HCT116 (cell line): ENCODE measurements around the gene PIMREG. TPM values are rescaled to one million over a fixed set of nuclear protein-coding genes. Genes with fewer than 3 reads are reported as not detected.

Experiments used
- ATAC-seq: fragments of 200-7000 bp; cut with Tn5 transposase; 2 replicates; pipeline ENCODE4 v1.9.1; 2020; ENCODE audit warnings: mild to moderate bottlenecking, moderate library complexity
- BruUV-seq: library from RNA; stranded (reverse); fragments of 400-500 nt; replicated peaks from 2 replicates; lab custom pipeline; 2021; lab: Mats Ljungman, UMichigan
- CTCF ChIA-PET: fragments of 300-600 bp; sonication (Branson Sonifier 250); formaldehyde crosslinking; loops from one replicate; lab custom pipeline; 2021; ENCODE audit warnings: antibody characterized with exemption; lab: Charles Lee
- POLR2A ChIA-PET: fragments of 300-600, 350-600 bp; sonication (Branson Sonifier 250); formaldehyde crosslinking; loops from one replicate; lab custom pipeline; 2021; ENCODE audit warnings: antibody characterized with exemption; lab: Charles Lee
- RAD21 ChIA-PET, 2 experiments: fragments of 300-600 bp; sonication (Branson Sonifier 250); formaldehyde crosslinking; loops; one replicate each; lab custom pipeline; 2023; ENCODE audit warnings: low total read pairs in 2 of 2; ENCODE audit not compliant: uncharacterized antibody in 2 of 2, unreplicated experiment in 2 of 2, low non-redundant PET in 1 of 2; lab: Charles Lee
- DNase-seq: peaks from one replicate; pipeline ENCODE4 v3.0.0-alpha.2; 2010; ENCODE audit warnings: low read depth, low spot score
- H2AFZ ChIP-seq: fragments of 200-600 bp; shearing (Covaris generic), sonication (generic); 2 replicates; pipeline ENCODE4 v1.6.1; 2017; ENCODE audit warnings: low read depth, mixed run types, mixed read lengths, antibody characterized with exemption, low read length; ENCODE audit not compliant: poor library complexity, severe bottlenecking
- H3K27ac ChIP-seq: 2 replicates; pipeline ENCODE4 v1.5.1; 2012; ENCODE audit warnings: low read depth, low read length
- H3K27me3 ChIP-seq: fragments of 200-600 bp; sonication (generic); 2 replicates; pipeline ENCODE4 v1.6.1; 2016; ENCODE audit warnings: mixed run types, low read length, mixed read lengths; ENCODE audit not compliant: insufficient read depth
- H3K36me3 ChIP-seq, 2 experiments: fragments of 200-500 bp in 1 of 2; fragments of 200-600 bp in 1 of 2; sonication (Bioruptor generic) in 1 of 2; sonication (generic) in 1 of 2; 2 replicates each; pipeline versions ENCODE4 v1.5.1 to v1.6.1; 2014 to 2016; ENCODE audit warnings: low read length in 2 of 2, inconsistent platforms in 1 of 2, mixed read lengths in 1 of 2, mixed run types in 1 of 2; ENCODE audit not compliant: insufficient read depth in 2 of 2, control insufficient read depth in 1 of 2
- H3K4me1 ChIP-seq, 2 experiments: fragments of 200-600 bp in 1 of 2; sonication (generic) in 1 of 2; 2 replicates each; pipeline versions ENCODE4 v1.5.1 to v1.6.1; 2012 to 2017; ENCODE audit warnings: low read length in 2 of 2, inconsistent platforms in 1 of 2, mild to moderate bottlenecking in 1 of 2, mixed read lengths in 1 of 2, mixed run types in 1 of 2, moderate library complexity in 1 of 2; ENCODE audit not compliant: insufficient read depth in 2 of 2, control insufficient read depth in 1 of 2
- H3K4me2 ChIP-seq: fragments of 200-600 bp; sonication (generic); 2 replicates; pipeline ENCODE4 v1.6.1; 2017; ENCODE audit warnings: mixed run types, low read length, mixed read lengths
- H3K4me3 ChIP-seq, 2 experiments: fragments of 200-600 bp in 1 of 2; sonication (generic) in 1 of 2; replicated peaks in 1 of 2; 2 replicates each; pipeline ENCODE4 v1.5.1; 2011 to 2016; ENCODE audit warnings: low read length in 2 of 2, control low read depth in 1 of 2, low read depth in 1 of 2, mild to moderate bottlenecking in 1 of 2, mixed read lengths in 1 of 2, mixed run types in 1 of 2
- H3K79me2 ChIP-seq: fragments of 200-600 bp; sonication (generic); 2 replicates; pipeline ENCODE4 v1.6.1; 2017; ENCODE audit warnings: mild to moderate bottlenecking, mixed run types, low read length, moderate library complexity, mixed read lengths; ENCODE audit not compliant: insufficient read depth
- H3K9ac ChIP-seq: fragments of 200-600 bp; sonication (generic); 2 replicates; pipeline ENCODE4 v1.6.1; 2016; ENCODE audit warnings: low read length, mixed read lengths
- H3K9me2 ChIP-seq: fragments of 200-600 bp; sonication (generic), shearing (Covaris generic); 2 replicates; pipeline ENCODE4 v1.6.1; 2017; ENCODE audit warnings: mixed run types, mild to moderate bottlenecking, moderate library complexity; ENCODE audit not compliant: insufficient read depth
- H3K9me3 ChIP-seq, 2 experiments: fragments of 200-500 bp in 1 of 2; fragments of 200-600 bp in 1 of 2; sonication (Bioruptor generic) in 1 of 2; sonication (generic) in 1 of 2; 2 replicates each; pipeline ENCODE4 v1.6.1; 2014 to 2017; ENCODE audit warnings: low read length in 2 of 2, mixed read lengths in 2 of 2, inconsistent platforms in 1 of 2, low read depth in 1 of 2, mild to moderate bottlenecking in 1 of 2, mixed run types in 1 of 2, moderate library complexity in 1 of 2; ENCODE audit not compliant: control insufficient read depth in 1 of 2, insufficient read depth in 1 of 2
- H4K20me1 ChIP-seq: fragments of 200-600 bp; sonication (generic), shearing (Covaris generic); 2 replicates; pipeline ENCODE4 v1.6.1; 2017; ENCODE audit warnings: mixed run types, mild to moderate bottlenecking, moderate library complexity; ENCODE audit not compliant: insufficient read depth
- CBX3 ChIP-seq: IDR thresholded peaks from 2 replicates; pipeline ENCODE4 v1.6.1; 2012; ENCODE audit warnings: low read depth
- EZH2 ChIP-seq: fragments of 200-600 bp; sonication (generic); IDR thresholded peaks from 2 replicates; pipeline ENCODE4 v1.6.1; 2017; ENCODE audit warnings: antibody characterized with exemption, mixed run types
- POLR2AphosphoS5 ChIP-seq: IDR thresholded peaks from 2 replicates; pipeline ENCODE4 v1.6.1; 2011; ENCODE audit warnings: mild to moderate bottlenecking, low read depth, low read length, moderate library complexity
- RAD21 ChIP-seq: IDR thresholded peaks from 2 replicates; pipeline ENCODE4 v1.6.1; 2012; ENCODE audit warnings: low read depth, mild to moderate bottlenecking
- SIN3A ChIP-seq: IDR thresholded peaks from 2 replicates; pipeline ENCODE4 v1.6.1; 2012; ENCODE audit warnings: low read depth
- intact Hi-C: fragments of 100-400 bp; cut with micrococcal nuclease; formaldehyde crosslinking; loops from 2 replicates; pipeline ENCODE4 v1.10.0; 2022
- total RNA-seq: library from RNA; stranded (reverse); gene quantifications from one replicate; pipeline ENCODE4 v1.2.1, GENCODE V29; 2021; ENCODE audit not compliant: unreplicated experiment
- TF ChIP-seq, protein P1 (sequence below): IDR thresholded peaks from 2 replicates; pipeline ENCODE4 v1.6.1; 2011; ENCODE audit warnings: mild to moderate bottlenecking, low read length, moderate library complexity; ENCODE audit not compliant: insufficient replicate concordance; ENCODE audit errors: extremely low read depth
- TF ChIP-seq, protein P2 (sequence below): IDR thresholded peaks from 2 replicates; pipeline ENCODE4 v1.6.1; 2012; ENCODE audit warnings: low read depth
- TF ChIP-seq, protein P3 (sequence below): IDR thresholded peaks from 2 replicates; pipeline ENCODE4 v1.6.1; 2012
- TF ChIP-seq, protein P4 (sequence below): IDR thresholded peaks from 2 replicates; pipeline ENCODE4 v1.6.1; 2012

Gene PIMREG
- total RNA-seq, 1 experiment from 2014 or later: 57.0 TPM

DNA sequence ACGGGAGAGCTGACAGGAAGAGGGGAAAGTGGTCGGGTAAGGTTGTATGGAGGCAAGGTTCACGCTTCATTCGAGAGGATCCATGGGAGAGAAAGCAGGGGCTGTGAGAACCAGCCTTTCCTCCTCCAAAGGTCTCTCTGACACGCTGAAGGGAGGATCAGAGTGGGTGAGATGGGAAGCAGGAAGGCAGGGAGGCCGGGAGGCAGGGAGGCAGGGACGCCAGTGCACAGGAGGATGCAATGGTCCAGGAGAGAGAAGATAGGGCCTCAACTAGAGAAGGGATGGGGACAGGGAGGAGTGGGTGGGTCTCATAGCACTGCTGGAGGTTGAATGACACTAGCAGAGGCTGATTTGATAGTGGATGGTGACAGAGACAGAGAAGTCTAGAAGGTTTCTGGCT is 54.1 kb downstream of the PIMREG start:
- ChIA-PET POLR2A (no interaction called here), RAD21 (no interaction called here), CTCF (no interaction called here)
- TF ChIP-seq, protein P1, sequence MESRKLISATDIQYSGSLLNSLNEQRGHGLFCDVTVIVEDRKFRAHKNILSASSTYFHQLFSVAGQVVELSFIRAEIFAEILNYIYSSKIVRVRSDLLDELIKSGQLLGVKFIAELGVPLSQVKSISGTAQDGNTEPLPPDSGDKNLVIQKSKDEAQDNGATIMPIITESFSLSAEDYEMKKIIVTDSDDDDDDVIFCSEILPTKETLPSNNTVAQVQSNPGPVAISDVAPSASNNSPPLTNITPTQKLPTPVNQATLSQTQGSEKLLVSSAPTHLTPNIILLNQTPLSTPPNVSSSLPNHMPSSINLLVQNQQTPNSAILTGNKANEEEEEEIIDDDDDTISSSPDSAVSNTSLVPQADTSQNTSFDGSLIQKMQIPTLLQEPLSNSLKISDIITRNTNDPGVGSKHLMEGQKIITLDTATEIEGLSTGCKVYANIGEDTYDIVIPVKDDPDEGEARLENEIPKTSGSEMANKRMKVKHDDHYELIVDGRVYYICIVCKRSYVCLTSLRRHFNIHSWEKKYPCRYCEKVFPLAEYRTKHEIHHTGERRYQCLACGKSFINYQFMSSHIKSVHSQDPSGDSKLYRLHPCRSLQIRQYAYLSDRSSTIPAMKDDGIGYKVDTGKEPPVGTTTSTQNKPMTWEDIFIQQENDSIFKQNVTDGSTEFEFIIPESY: no peak
- TF ChIP-seq, protein P2, sequence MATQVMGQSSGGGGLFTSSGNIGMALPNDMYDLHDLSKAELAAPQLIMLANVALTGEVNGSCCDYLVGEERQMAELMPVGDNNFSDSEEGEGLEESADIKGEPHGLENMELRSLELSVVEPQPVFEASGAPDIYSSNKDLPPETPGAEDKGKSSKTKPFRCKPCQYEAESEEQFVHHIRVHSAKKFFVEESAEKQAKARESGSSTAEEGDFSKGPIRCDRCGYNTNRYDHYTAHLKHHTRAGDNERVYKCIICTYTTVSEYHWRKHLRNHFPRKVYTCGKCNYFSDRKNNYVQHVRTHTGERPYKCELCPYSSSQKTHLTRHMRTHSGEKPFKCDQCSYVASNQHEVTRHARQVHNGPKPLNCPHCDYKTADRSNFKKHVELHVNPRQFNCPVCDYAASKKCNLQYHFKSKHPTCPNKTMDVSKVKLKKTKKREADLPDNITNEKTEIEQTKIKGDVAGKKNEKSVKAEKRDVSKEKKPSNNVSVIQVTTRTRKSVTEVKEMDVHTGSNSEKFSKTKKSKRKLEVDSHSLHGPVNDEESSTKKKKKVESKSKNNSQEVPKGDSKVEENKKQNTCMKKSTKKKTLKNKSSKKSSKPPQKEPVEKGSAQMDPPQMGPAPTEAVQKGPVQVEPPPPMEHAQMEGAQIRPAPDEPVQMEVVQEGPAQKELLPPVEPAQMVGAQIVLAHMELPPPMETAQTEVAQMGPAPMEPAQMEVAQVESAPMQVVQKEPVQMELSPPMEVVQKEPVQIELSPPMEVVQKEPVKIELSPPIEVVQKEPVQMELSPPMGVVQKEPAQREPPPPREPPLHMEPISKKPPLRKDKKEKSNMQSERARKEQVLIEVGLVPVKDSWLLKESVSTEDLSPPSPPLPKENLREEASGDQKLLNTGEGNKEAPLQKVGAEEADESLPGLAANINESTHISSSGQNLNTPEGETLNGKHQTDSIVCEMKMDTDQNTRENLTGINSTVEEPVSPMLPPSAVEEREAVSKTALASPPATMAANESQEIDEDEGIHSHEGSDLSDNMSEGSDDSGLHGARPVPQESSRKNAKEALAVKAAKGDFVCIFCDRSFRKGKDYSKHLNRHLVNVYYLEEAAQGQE: no peak
- TF ChIP-seq POLR2AphosphoS5 (no peak), CBX3 (no peak), EZH2 (no peak), SIN3A (no peak), RAD21 (no peak)
- TF ChIP-seq, protein P3, sequence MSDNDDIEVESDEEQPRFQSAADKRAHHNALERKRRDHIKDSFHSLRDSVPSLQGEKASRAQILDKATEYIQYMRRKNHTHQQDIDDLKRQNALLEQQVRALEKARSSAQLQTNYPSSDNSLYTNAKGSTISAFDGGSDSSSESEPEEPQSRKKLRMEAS: no peak
- TF ChIP-seq, protein P4, sequence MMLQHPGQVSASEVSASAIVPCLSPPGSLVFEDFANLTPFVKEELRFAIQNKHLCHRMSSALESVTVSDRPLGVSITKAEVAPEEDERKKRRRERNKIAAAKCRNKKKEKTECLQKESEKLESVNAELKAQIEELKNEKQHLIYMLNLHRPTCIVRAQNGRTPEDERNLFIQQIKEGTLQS: no peak
- Histone ChIP-seq H3K27ac (no peak overlapping the region), H3K9me2 (no peaks in the 10 kb centered on the region), H3K4me2 (no peak overlapping the region), H3K9ac (no peak overlapping the region), H3K79me2 (no peaks in the 10 kb centered on the region), H3K9me3 (no peaks in the 10 kb centered on the region), H4K20me1 (no peaks in the 10 kb centered on the region), H3K4me1 (no peaks in the 10 kb centered on the region), H2AFZ (no peak overlapping the region), H3K4me3 (no peak overlapping the region), H3K36me3 (no peaks in the 10 kb centered on the region), H3K27me3 (no peaks in the 10 kb centered on the region)
- no TSS peak for BruUV-seq
- ATAC-seq (no peak), DNase-seq (no peak)
- intact Hi-C loops: no loop called here
